Astrocyte (in vitro differentiated cells and primary cell): ENCODE results near the gene NOSTRIN. TPM values are rescaled to one million over a fixed set of nuclear protein-coding genes. Genes with fewer than 3 reads are reported as not detected.

Experiments used
- DNase-seq: peaks from one replicate; pipeline ENCODE4 v3.0.0-alpha.2; 2010; ENCODE audit warnings: low read depth
- FAIRE-seq: peaks from 2 replicates; lab custom pipeline; 2011; peaks lifted over from hg19 to GRCh38; lab: Jason Lieb, UNC
- H2AFZ ChIP-seq: 2 replicates; pipeline ENCODE4 v1.6.0; 2012; ENCODE audit warnings: low read depth, low read length, inconsistent platforms
- H3K27ac ChIP-seq: 2 replicates; pipeline ENCODE4 v1.5.1; 2011; ENCODE audit warnings: low read depth, low read length, inconsistent platforms
- H3K27me3 ChIP-seq: 2 replicates; pipeline ENCODE4 v1.6.0; 2011; ENCODE audit warnings: low read length, inconsistent platforms; ENCODE audit not compliant: insufficient read depth
- H3K36me3 ChIP-seq: 2 replicates; pipeline ENCODE4 v1.5.1; 2011; ENCODE audit warnings: low read length, inconsistent platforms; ENCODE audit not compliant: insufficient read depth
- H3K4me1 ChIP-seq: 2 replicates; pipeline ENCODE4 v1.5.1; 2011; ENCODE audit warnings: low read length, inconsistent platforms; ENCODE audit not compliant: insufficient read depth
- H3K4me2 ChIP-seq: 2 replicates; pipeline ENCODE4 v1.6.0; 2012; ENCODE audit warnings: low read length, inconsistent platforms
- H3K4me3 ChIP-seq: 2 replicates; pipeline ENCODE4 v1.5.1; 2011; ENCODE audit warnings: low read depth, mild to moderate bottlenecking, low read length, inconsistent platforms; ENCODE audit not compliant: insufficient read depth
- H3K79me2 ChIP-seq: 2 replicates; pipeline ENCODE4 v1.6.0; 2012; ENCODE audit warnings: mild to moderate bottlenecking, low read length, inconsistent platforms; ENCODE audit not compliant: insufficient read depth
- H3K9ac ChIP-seq: 2 replicates; pipeline ENCODE4 v1.6.0; 2012; ENCODE audit warnings: mild to moderate bottlenecking, low read length, inconsistent platforms
- H3K9me3 ChIP-seq: 2 replicates; pipeline ENCODE4 v1.5.1; 2012; ENCODE audit warnings: low read depth, mild to moderate bottlenecking, low read length, inconsistent platforms; ENCODE audit not compliant: insufficient read depth
- H4K20me1 ChIP-seq: 2 replicates; pipeline ENCODE4 v1.6.0; 2012; ENCODE audit warnings: low read length, inconsistent platforms; ENCODE audit not compliant: insufficient read depth
- H3K27ac Mint-ChIP-seq: one replicate; pipeline ENCODE4 v1.8.0; 2021; ENCODE audit warnings: mild to moderate bottlenecking, mixed read lengths; ENCODE audit not compliant: unreplicated experiment
- H3K27me3 Mint-ChIP-seq: one replicate; pipeline ENCODE4 v1.8.0; 2021; ENCODE audit warnings: low read depth, mixed read lengths; ENCODE audit not compliant: unreplicated experiment
- H3K36me3 Mint-ChIP-seq: one replicate; pipeline ENCODE4 v1.8.0; 2021; ENCODE audit warnings: low read depth, mixed read lengths; ENCODE audit not compliant: unreplicated experiment
- H3K4me1 Mint-ChIP-seq: one replicate; pipeline ENCODE4 v1.8.0; 2021; ENCODE audit warnings: low read depth, mixed read lengths; ENCODE audit not compliant: unreplicated experiment
- H3K4me3 Mint-ChIP-seq: one replicate; pipeline ENCODE4 v1.8.0; 2021; ENCODE audit warnings: mild to moderate bottlenecking, moderate library complexity, mixed read lengths; ENCODE audit not compliant: unreplicated experiment
- H3K9me3 Mint-ChIP-seq: one replicate; pipeline ENCODE4 v1.8.0; 2021; ENCODE audit warnings: mild to moderate bottlenecking, mixed read lengths; ENCODE audit not compliant: unreplicated experiment
- CTCF ChIP-seq: IDR thresholded peaks from 2 replicates; pipeline ENCODE4 v1.5.1; 2011; ENCODE audit warnings: low read depth, mild to moderate bottlenecking, inconsistent platforms, low read length, moderate library complexity; ENCODE audit not compliant: insufficient read depth
- EZH2 ChIP-seq: IDR thresholded peaks from 2 replicates; pipeline ENCODE4 v1.6.1; 2012; ENCODE audit warnings: mild to moderate bottlenecking, low read length, inconsistent platforms; ENCODE audit not compliant: insufficient read depth
- total RNA-seq: library from RNA; stranded (reverse); gene quantifications from 2 replicates; pipeline ENCODE4 v1.2.1, GENCODE V29; 2021

Gene NOSTRIN
- total RNA-seq, 1 donor from 2014 or later: not detected

- H3K9me3 Mint-ChIP-seq: no peaks in the 10 kb centered on the region
- no peaks in the 10 kb centered on the region for H3K36me3 ChIP-seq
- H3K27me3 Mint-ChIP-seq: peaks cover 2% of the 10 kb centered on the region
- no peak overlapping the region for H2AFZ ChIP-seq
- FAIRE-seq (peak; percentile 77), DNase-seq (peak; percentile 89)
- no peaks in the 10 kb centered on the region for H3K36me3 Mint-ChIP-seq
- no peak overlapping the region for H3K27ac ChIP-seq
- no peaks in the 10 kb centered on the region for H3K79me2 ChIP-seq
- H3K4me3 ChIP-seq: no peak overlapping the region
- peaks cover 16% of the 10 kb centered on the region for H3K4me1 Mint-ChIP-seq
- H4K20me1 ChIP-seq: no peaks in the 10 kb centered on the region
- H3K4me1 ChIP-seq: no peaks in the 10 kb centered on the region
- peak overlapping the region; percentile 10 for H3K4me2 ChIP-seq
- no peak overlapping the region for H3K4me3 Mint-ChIP-seq
- no peak for TF ChIP-seq EZH2
- no peak for TF ChIP-seq CTCF
- H3K27ac Mint-ChIP-seq: peak overlapping the region; percentile 87
- no peaks in the 10 kb centered on the region for H3K9me3 ChIP-seq
- no peaks in the 10 kb centered on the region for H3K27me3 ChIP-seq
- H3K9ac ChIP-seq: no peak overlapping the region
Observed at GRCh38 chr2:168816369-168816768, 13.9 kb downstream of the NOSTRIN start.

GRCh38 chr2:168819050-168819715 lies 16.7 kb downstream of the NOSTRIN start:
- Histone ChIP-seq H3K27me3 (no peaks in the 10 kb centered on the region), H3K4me2 (peak overlapping the region; percentile 51), H3K9me3 (no peaks in the 10 kb centered on the region), H4K20me1 (no peaks in the 10 kb centered on the region), H2AFZ (peak overlapping the region; percentile 54), H3K36me3 (no peaks in the 10 kb centered on the region), H3K4me1 (no peaks in the 10 kb centered on the region), H3K4me3 (no peak overlapping the region), H3K9ac (no peak overlapping the region), H3K27ac (no peak overlapping the region), H3K79me2 (no peaks in the 10 kb centered on the region)
- Mint-ChIP-seq H3K27me3 (peaks cover 2% of the 10 kb centered on the region), H3K4me3 (no peak overlapping the region), H3K27ac (no peak overlapping the region), H3K36me3 (no peaks in the 10 kb centered on the region), H3K9me3 (no peaks in the 10 kb centered on the region), H3K4me1 (peaks cover 11% of the 10 kb centered on the region)
- no peak for FAIRE-seq
- DNase-seq: no peak
- TF ChIP-seq EZH2 (no peak), CTCF (no peak)

GRCh38 chr2:168819829-168820489 lies 17.5 kb downstream of the NOSTRIN start:
- H3K4me1 ChIP-seq: no peaks in the 10 kb centered on the region
- DNase-seq (no peak), FAIRE-seq (no peak)
- Mint-ChIP-seq H3K27ac (no peak overlapping the region), H3K4me1 (peaks cover 11% of the 10 kb centered on the region), H3K36me3 (no peaks in the 10 kb centered on the region), H3K9me3 (no peaks in the 10 kb centered on the region), H3K4me3 (no peak overlapping the region), H3K27me3 (peaks cover 2% of the 10 kb centered on the region)
- H3K36me3 ChIP-seq: no peaks in the 10 kb centered on the region
- no peak overlapping the region for H3K4me2 ChIP-seq
- no peaks in the 10 kb centered on the region for H4K20me1 ChIP-seq
- no peak overlapping the region for H3K4me3 ChIP-seq
- H3K9ac ChIP-seq: no peak overlapping the region
- H3K9me3 ChIP-seq: no peaks in the 10 kb centered on the region
- TF ChIP-seq EZH2 (no peak), CTCF (no peak)
- H3K27ac ChIP-seq: no peak overlapping the region
- no peaks in the 10 kb centered on the region for H3K27me3 ChIP-seq
- no peak overlapping the region for H2AFZ ChIP-seq
- H3K79me2 ChIP-seq: no peaks in the 10 kb centered on the region
